CD14-positive monocyte (primary cell): Measurements from ENCODE around the gene KPRP. TPM values are rescaled to one million over a fixed set of nuclear protein-coding genes. Genes with fewer than 3 reads are reported as not detected.

ENCODE experiments used
- DNase-seq, 3 donors: peaks; one replicate each; pipeline ENCODE4 v3.0.0-alpha.2; 2011 to 2022
- H2AFZ ChIP-seq: 2 replicates; pipeline ENCODE4 v1.6.0; 2012; ENCODE audit warnings: mild to moderate bottlenecking, low read depth, low read length, inconsistent platforms; ENCODE audit not compliant: insufficient read depth, poor library complexity, severe bottlenecking
- H3K27ac ChIP-seq, 2 donors: 1 replicate in 1 of 2; 2 replicates in 1 of 2; pipeline ENCODE4 v1.5.1; 2012 to 2013; ENCODE audit warnings: low read length in 2 of 2, control low read depth in 1 of 2, inconsistent platforms in 1 of 2, low read depth in 1 of 2, mild to moderate bottlenecking in 1 of 2
- H3K27me3 ChIP-seq, 2 donors: one replicate each; pipeline versions ENCODE4 v1.6.0 to v1.6.1; 2011 to 2013; ENCODE audit warnings: low read length in 2 of 2; ENCODE audit not compliant: control insufficient read depth in 2 of 2, insufficient read depth in 2 of 2
- H3K36me3 ChIP-seq, 2 donors: replicated peaks in 1 of 2; 1 replicate in 1 of 2; 2 replicates in 1 of 2; pipeline versions ENCODE4 v1.5.1 to v1.6.1; 2012 to 2013; ENCODE audit warnings: low read length in 2 of 2, control low read depth in 1 of 2, inconsistent platforms in 1 of 2, mild to moderate bottlenecking in 1 of 2; ENCODE audit not compliant: insufficient read depth in 2 of 2, control insufficient read depth in 1 of 2
- H3K4me1 ChIP-seq, 2 donors: 1 replicate in 1 of 2; 2 replicates in 1 of 2; pipeline versions ENCODE4 v1.5.1 to v1.6.1; 2012 to 2013; ENCODE audit warnings: low read length in 2 of 2, control low read depth in 1 of 2, inconsistent platforms in 1 of 2, mild to moderate bottlenecking in 1 of 2, moderate library complexity in 1 of 2; ENCODE audit not compliant: insufficient read depth in 2 of 2, control insufficient read depth in 1 of 2
- H3K4me2 ChIP-seq: replicated peaks from 2 replicates; pipeline ENCODE3; 2012; ENCODE audit warnings: low read length, moderate library complexity, mild to moderate bottlenecking; ENCODE audit not compliant: poor library complexity, severe bottlenecking; ENCODE audit errors: extremely low read depth
- H3K4me3 ChIP-seq, 3 experiments: fragments of 200-600 bp in 1 of 3; sonication (generic) in 1 of 3; replicated peaks in 1 of 3; 1 replicate in 2 of 3; 2 replicates in 1 of 3; pipeline ENCODE4 v1.5.1; 2011 to 2013; ENCODE audit warnings: low read length in 3 of 3, mild to moderate bottlenecking in 3 of 3, control low read depth in 2 of 3, low read depth in 2 of 3, inconsistent platforms in 1 of 3, moderate library complexity in 1 of 3
- H3K79me2 ChIP-seq: 2 replicates; pipeline ENCODE4 v1.6.0; 2012; ENCODE audit warnings: mild to moderate bottlenecking, control low read depth, inconsistent platforms, low read length, moderate library complexity; ENCODE audit not compliant: insufficient read depth
- H3K9ac ChIP-seq: 2 replicates; pipeline ENCODE4 v1.6.0; 2017; ENCODE audit warnings: low read length, mild to moderate bottlenecking; ENCODE audit not compliant: insufficient read depth, poor library complexity, severe bottlenecking
- H3K9me3 ChIP-seq, 2 donors: replicated peaks in 1 of 2; 1 replicate in 1 of 2; 2 replicates in 1 of 2; pipeline versions ENCODE4 v1.5.1 to v1.6.1; 2012 to 2013; ENCODE audit warnings: low read length in 2 of 2, control low read depth in 1 of 2; ENCODE audit not compliant: control insufficient read depth in 1 of 2, insufficient read depth in 1 of 2
- H4K20me1 ChIP-seq: 2 replicates; pipeline ENCODE4 v1.6.0; 2012; ENCODE audit warnings: mild to moderate bottlenecking, low read length, control low read depth, moderate library complexity; ENCODE audit not compliant: insufficient read depth
- H3K27ac Mint-ChIP-seq, 7 donors: one replicate each; pipeline ENCODE4 v1.8.0; 2020; ENCODE audit warnings: mild to moderate bottlenecking in 7 of 7, mixed read lengths in 7 of 7, moderate library complexity in 6 of 7, inconsistent platforms in 2 of 7
- H3K27me3 Mint-ChIP-seq, 3 donors: one replicate each; pipeline ENCODE4 v1.8.0; 2021 to 2022; ENCODE audit warnings: low read depth in 3 of 3, mild to moderate bottlenecking in 3 of 3, mixed read lengths in 3 of 3, moderate library complexity in 3 of 3, inconsistent platforms in 1 of 3
- H3K36me3 Mint-ChIP-seq, 2 donors: one replicate each; pipeline ENCODE4 v1.8.0; 2020; ENCODE audit warnings: mixed read lengths in 2 of 2, inconsistent platforms in 1 of 2, mild to moderate bottlenecking in 1 of 2
- H3K4me1 Mint-ChIP-seq: one replicate; pipeline ENCODE4 v1.8.0; 2020; ENCODE audit warnings: mild to moderate bottlenecking, mixed read lengths
- H3K4me3 Mint-ChIP-seq, 2 donors: one replicate each; pipeline ENCODE4 v1.8.0; 2020; ENCODE audit warnings: mild to moderate bottlenecking in 2 of 2, mixed read lengths in 2 of 2, moderate library complexity in 1 of 2
- H3K9me3 Mint-ChIP-seq, 7 donors: one replicate each; pipeline ENCODE4 v1.8.0; 2020 to 2022; ENCODE audit warnings: mixed read lengths in 7 of 7, mild to moderate bottlenecking in 6 of 7, moderate library complexity in 6 of 7, inconsistent platforms in 2 of 7
- CTCF ChIP-seq: fragments of 200-600 bp; IDR thresholded peaks from one replicate; pipeline ENCODE4 v1.8.0; 2022; ENCODE audit warnings: antibody characterized with exemption, mild to moderate bottlenecking
- WGBS: methylation state at CpG from one replicate; pipeline ENCODE4 v1.1.5; 2013; ENCODE audit warnings: missing lambda C conversion rate; ENCODE audit not compliant: insufficient coverage; 5-methylcytosine and 5-hydroxymethylcytosine counted together
- intact Hi-C, 2 donors: fragments of 100-400 bp; cut with micrococcal nuclease; formaldehyde crosslinking; loops; one replicate each; pipeline versions ENCODE4 v1.15.0 to v1.15.1; 2023
- polyA plus RNA-seq, 3 donors: library from polyadenylated mRNA; depleted of rRNA in 1 of 3; unstranded in 2 of 3; stranded (reverse) in 1 of 3; fragments of 300-500 nt in 2 of 3; fragments of >200 nt in 1 of 3; fragmentation: Illumina TruSeq in 2 of 3; gene quantifications; 1 replicate in 2 of 3; 2 replicates in 1 of 3; pipeline ENCODE4 v1.2.3, GENCODE V29; 2012 to 2021

KPRP gene
- polyA plus RNA-seq, 3 donors: not detected

- intact Hi-C loops: no loop called here
- peaks cover 0 to 8% (median 7%) of the 10 kb centered on the region in 3 donors for H3K27me3 Mint-ChIP-seq
Measured at GRCh38 chr1:152770411-152770810, 12.6 kb downstream of the KPRP start.

GRCh38 chr1:152774875-152775274 lies 17.1 kb downstream of the KPRP start, which contains the start of gene LCE1F:
Gene LCE1F (plus strand): TSS chr1:152775140. CDS start chr1:152776372, 1,232 bp downstream.
- Mint-ChIP-seq H3K4me1 (no peaks in the 10 kb centered on the region), H3K9me3 (peaks cover 2 to 10% (median 7%) of the 10 kb centered on the region in 7 donors), H3K36me3 (no peaks in the 10 kb centered on the region), H3K27ac (no peak within 1 kb of the TSS), H3K27me3 (peaks cover 4 to 13% (median 10%) of the 10 kb centered on the region in 3 donors), H3K4me3 (no peak within 1 kb of the TSS)
- H3K79me2 ChIP-seq: no peaks in the 10 kb centered on the region
- no peaks in the 10 kb centered on the region for H4K20me1 ChIP-seq
- H3K27me3 ChIP-seq: no peaks in the 10 kb centered on the region
- no peak within 1 kb of the TSS for H3K4me3 ChIP-seq
- intact Hi-C loops: no loop called here
- no peak for DNase-seq
- no peaks in the 10 kb centered on the region for H3K9me3 ChIP-seq
- no peak for TF ChIP-seq CTCF
- no peaks in the 10 kb centered on the region for H3K36me3 ChIP-seq
- 90% methylated on average over 3 of the region's 6 CpGs for WGBS
- H3K4me2 ChIP-seq: no peak within 1 kb of the TSS
- H2AFZ ChIP-seq: no peak within 1 kb of the TSS
- H3K4me1 ChIP-seq: no peaks in the 10 kb centered on the region
- H3K9ac ChIP-seq: no peak within 1 kb of the TSS
- no peak within 1 kb of the TSS for H3K27ac ChIP-seq

More at GRCh38 chr1:152770411-152770810, 12.6 kb downstream of the KPRP start:
- no peak for TF ChIP-seq CTCF
- Histone ChIP-seq H3K36me3 (no peaks in the 10 kb centered on the region), H2AFZ (no peak overlapping the region), H3K9ac (no peak overlapping the region), H3K4me1 (no peaks in the 10 kb centered on the region), H4K20me1 (no peaks in the 10 kb centered on the region), H3K9me3 (no peaks in the 10 kb centered on the region), H3K27ac (no peak overlapping the region), H3K4me2 (no peak overlapping the region), H3K27me3 (no peaks in the 10 kb centered on the region), H3K79me2 (no peaks in the 10 kb centered on the region), H3K4me3 (no peak overlapping the region)
- Mint-ChIP-seq H3K36me3 (no peaks in the 10 kb centered on the region), H3K4me3 (no peak overlapping the region), H3K9me3 (peaks cover 2 to 11% (median 6%) of the 10 kb centered on the region in 7 donors), H3K4me1 (no peaks in the 10 kb centered on the region), H3K27ac (no peak overlapping the region)
- WGBS: no CpG with 5 or more reads among the region's 1 CpG
- DNase-seq: no peak
